Islet precursor cell (in vitro differentiated cells): ENCODE measurements around the gene SMIM13.
A peak's percentile ranks its signal among the peaks of the same experiment; 100 is the strongest.
"Not testable (repeated sequence)": the region's sequence is repeated elsewhere in the genome, so short reads cannot be mapped to it uniquely, and the experiment has no call there.

Experiments
- DNase-seq: peaks from one replicate; pipeline ENCODE4 v3.0.0-alpha.2; 2018

The SMIM13 gene

GRCh38 chr6:11085758-11086435 lies 7.7 kb upstream of the SMIM13 start:
- no peak for DNase-seq

GRCh38 chr6:11087141-11087812 lies 6.4 kb upstream of the SMIM13 start:
- DNase-seq = not testable (repeated sequence)

- DNase-seq = no peak
Observed at GRCh38 chr6:11089695-11090094, 3.9 kb upstream of the SMIM13 start.

- DNase-seq = not testable (repeated sequence)
Observed at GRCh38 chr6:11091141-11091540, 2.5 kb upstream of the SMIM13 start.

GRCh38 chr6:11092668-11093375 lies 812 bp upstream of the SMIM13 start:
- DNase-seq = no peak

- no peak for DNase-seq
Observed at GRCh38 chr6:11093376-11093625, 333 bp upstream of the SMIM13 start.

- peak; percentile 76 for DNase-seq
Observed at GRCh38 chr6:11094411-11094851, 797 bp downstream of the SMIM13 start.

- no peak for DNase-seq
Observed at GRCh38 chr6:11094941-11095340, 1.3 kb downstream of the SMIM13 start.

GRCh38 chr6:11096109-11096508 lies 2.5 kb downstream of the SMIM13 start:
- peak; percentile 69 for DNase-seq

GRCh38 chr6:11097476-11097875 lies 3.8 kb downstream of the SMIM13 start:
- no peak for DNase-seq

GRCh38 chr6:11098004-11098403 lies 4.4 kb downstream of the SMIM13 start:
- no peak for DNase-seq

GRCh38 chr6:11101417-11101816 lies 7.8 kb downstream of the SMIM13 start:
- no peak for DNase-seq

- no peak for DNase-seq
Observed at GRCh38 chr6:11103065-11103464, 9.4 kb downstream of the SMIM13 start.

- DNase-seq = no peak
Observed at GRCh38 chr6:11108726-11109125, 15.1 kb downstream of the SMIM13 start.

- DNase-seq = no peak
Observed at GRCh38 chr6:11110921-11111768, 17.5 kb downstream of the SMIM13 start, which contains the start of gene ERVFRD-1. TSS of gene ERVFRD-1 (minus strand) at chr6:11111725. CDS start at chr6:11105310, 6,415 bp downstream.

- DNase-seq = peak; percentile 89
Observed at GRCh38 chr6:11111769-11112437, 18.3 kb downstream of the SMIM13 start.

GRCh38 chr6:11113038-11113437 lies 19.4 kb downstream of the SMIM13 start:
- DNase-seq = no peak

- not testable (repeated sequence) for DNase-seq
Observed at GRCh38 chr6:11115808-11116536, 22.3 kb downstream of the SMIM13 start.

- DNase-seq = no peak
Observed at GRCh38 chr6:11120271-11121005, 26.8 kb downstream of the SMIM13 start.

- DNase-seq = no peak
Observed at GRCh38 chr6:11121851-11122250, 28.2 kb downstream of the SMIM13 start.

GRCh38 chr6:11122380-11122779 lies 28.7 kb downstream of the SMIM13 start:
- DNase-seq = no peak
